Mesenchymal stem cell (in vitro differentiated cells and primary cell): ENCODE measurements around the gene TMEFF2.

Source experiments
- DNase-seq: peaks from one replicate; pipeline ENCODE4 v3.0.0-alpha.2; 2013
- H2AFZ ChIP-seq: one replicate; pipeline ENCODE4 v1.6.1; 2013; ENCODE audit warnings: low read depth, mild to moderate bottlenecking, control low read depth, inconsistent platforms, low read length, moderate library complexity
- H2AK5ac ChIP-seq: 2 replicates; pipeline ENCODE4 v1.6.1; 2013; ENCODE audit warnings: low read length, moderate library complexity, mild to moderate bottlenecking, inconsistent platforms; ENCODE audit not compliant: severe bottlenecking
- H2BK120ac ChIP-seq: one replicate; pipeline ENCODE4 v1.6.1; 2013; ENCODE audit warnings: low read depth, mild to moderate bottlenecking, inconsistent platforms, low read length, moderate library complexity
- H2BK12ac ChIP-seq, 2 experiments: one replicate each; pipeline ENCODE4 v1.6.1; 2013; ENCODE audit warnings: inconsistent platforms in 2 of 2, low read length in 2 of 2, mild to moderate bottlenecking in 2 of 2, moderate library complexity in 2 of 2, control low read depth in 1 of 2
- H2BK15ac ChIP-seq: one replicate; pipeline ENCODE4 v1.6.1; 2013; ENCODE audit warnings: mild to moderate bottlenecking, low read depth, inconsistent platforms; ENCODE audit not compliant: poor library complexity, severe bottlenecking
- H2BK5ac ChIP-seq: 2 replicates; pipeline ENCODE4 v1.6.1; 2013; ENCODE audit warnings: low read depth, mild to moderate bottlenecking, low read length, control low read depth, inconsistent platforms; ENCODE audit not compliant: poor library complexity, severe bottlenecking
- H3K14ac ChIP-seq, 2 experiments: one replicate each; pipeline ENCODE4 v1.6.1; 2013; ENCODE audit warnings: inconsistent platforms in 2 of 2, low read length in 2 of 2, control low read depth in 1 of 2, mild to moderate bottlenecking in 1 of 2, moderate library complexity in 1 of 2
- H3K18ac ChIP-seq, 2 experiments: one replicate each; pipeline ENCODE4 v1.6.1; 2013; ENCODE audit warnings: inconsistent platforms in 2 of 2, low read length in 2 of 2, control low read depth in 1 of 2, low read depth in 1 of 2, mild to moderate bottlenecking in 1 of 2
- H3K23ac ChIP-seq, 2 experiments: one replicate each; pipeline ENCODE4 v1.6.1; 2013; ENCODE audit warnings: inconsistent platforms in 2 of 2, low read length in 2 of 2, mild to moderate bottlenecking in 2 of 2, moderate library complexity in 2 of 2, control low read depth in 1 of 2
- H3K27ac ChIP-seq: 2 replicates; pipeline ENCODE4 v1.5.1; 2013; ENCODE audit warnings: mild to moderate bottlenecking, moderate library complexity, low read length, control low read depth, inconsistent platforms; ENCODE audit not compliant: poor library complexity, severe bottlenecking
- H3K27me3 ChIP-seq, 2 experiments: 2 replicates each; pipeline versions ENCODE4 v1.6.1 to v1.7.0; 2013; ENCODE audit warnings: low read length in 2 of 2, mild to moderate bottlenecking in 2 of 2, moderate library complexity in 2 of 2, control low read depth in 1 of 2, inconsistent platforms in 1 of 2; ENCODE audit not compliant: control insufficient read depth in 1 of 2, insufficient read depth in 1 of 2
- H3K36me3 ChIP-seq, 2 experiments: 2 replicates each; pipeline versions ENCODE4 v1.6.1 to v1.7.0; 2013; ENCODE audit warnings: low read length in 2 of 2, control low read depth in 1 of 2, inconsistent platforms in 1 of 2, low read depth in 1 of 2, mild to moderate bottlenecking in 1 of 2; ENCODE audit not compliant: insufficient read depth in 2 of 2, control insufficient read depth in 1 of 2
- H3K4ac ChIP-seq, 2 experiments: one replicate each; pipeline ENCODE4 v1.6.1; 2013; ENCODE audit warnings: inconsistent platforms in 2 of 2, low read length in 2 of 2, mild to moderate bottlenecking in 2 of 2, moderate library complexity in 2 of 2, control low read depth in 1 of 2, low read depth in 1 of 2
- H3K4me1 ChIP-seq: 2 replicates; pipeline ENCODE4 v1.6.1; 2013; ENCODE audit warnings: low read depth, low read length, control low read depth; ENCODE audit not compliant: control insufficient read depth, insufficient read depth
- H3K4me2 ChIP-seq: 2 replicates; pipeline ENCODE4 v1.6.1; 2013; ENCODE audit warnings: low read length, mild to moderate bottlenecking, inconsistent platforms; ENCODE audit not compliant: poor library complexity, severe bottlenecking
- H3K4me3 ChIP-seq, 2 experiments: 2 replicates each; pipeline versions ENCODE4 v1.5.1 to v1.7.0; 2013; ENCODE audit warnings: low read length in 2 of 2, mild to moderate bottlenecking in 2 of 2, control low read depth in 1 of 2, low read depth in 1 of 2; ENCODE audit not compliant: insufficient read depth in 1 of 2
- H3K79me1 ChIP-seq: replicated peaks from 2 replicates; pipeline ENCODE4 v1.6.1; 2013; ENCODE audit warnings: mild to moderate bottlenecking, control low read depth, low read length, inconsistent platforms; ENCODE audit not compliant: poor library complexity, severe bottlenecking
- H3K9ac ChIP-seq: 2 replicates; pipeline ENCODE4 v1.7.0; 2013; ENCODE audit warnings: mild to moderate bottlenecking, low read length, moderate library complexity
- H3K9me3 ChIP-seq: 2 replicates; pipeline ENCODE4 v1.7.0; 2013; ENCODE audit warnings: mild to moderate bottlenecking, low read length; ENCODE audit not compliant: control insufficient read depth
- H4K8ac ChIP-seq: one replicate; pipeline ENCODE4 v1.6.1; 2013; ENCODE audit warnings: inconsistent platforms, mild to moderate bottlenecking, low read length, moderate library complexity
- H4K91ac ChIP-seq: one replicate; pipeline ENCODE4 v1.6.1; 2013; ENCODE audit warnings: mild to moderate bottlenecking, low read length, inconsistent platforms
- WGBS: methylation state at CpG from one replicate; pipeline ENCODE4 v1.1.7; 2013; ENCODE audit warnings: mixed read lengths; 5-methylcytosine and 5-hydroxymethylcytosine counted together

TMEFF2 gene

DNA sequence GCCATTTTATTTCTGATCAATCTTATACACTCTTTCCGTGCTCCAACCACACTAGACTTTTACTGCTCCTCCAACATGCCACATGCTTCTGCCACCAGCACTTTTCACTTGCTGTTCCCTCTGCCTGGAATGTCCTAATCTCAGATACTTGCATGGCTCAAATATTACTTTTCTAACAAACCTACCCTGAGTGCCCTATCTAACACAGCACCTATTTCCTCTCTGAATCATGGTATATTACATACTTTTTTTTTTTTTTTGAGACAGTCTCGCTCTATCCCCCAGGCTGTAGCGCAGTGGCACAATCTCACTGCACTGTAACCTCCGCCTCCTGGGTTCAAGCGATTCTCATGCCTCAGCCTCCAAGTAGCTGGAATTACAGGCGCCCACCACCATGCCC is 181.5 kb downstream of the TMEFF2 start:
- Histone ChIP-seq H3K27ac (no peak overlapping the region), H2BK120ac (no peak overlapping the region), H2BK5ac (no peak overlapping the region)

DNA sequence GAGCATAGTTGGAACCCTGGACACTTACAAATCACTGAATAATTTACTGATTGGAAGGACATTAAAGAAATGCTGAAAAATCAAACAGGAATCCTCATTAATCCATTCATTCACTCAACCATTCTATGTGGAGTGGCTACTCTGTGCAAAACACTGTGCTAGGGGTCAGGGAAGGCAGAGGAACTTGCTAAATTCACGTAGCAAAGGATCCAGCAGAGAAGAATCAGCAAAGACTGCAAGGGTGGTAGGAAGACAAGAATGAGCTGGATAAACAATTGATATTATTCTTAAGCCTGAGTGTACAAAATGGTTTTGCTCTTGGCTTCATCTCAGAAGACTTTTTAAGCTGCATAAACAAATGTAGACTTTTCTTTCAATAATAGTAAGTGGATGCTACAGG is 183.5 kb downstream of the TMEFF2 start:
- Histone ChIP-seq H3K4ac (no peak overlapping the region), H3K14ac (no peak overlapping the region), H3K27ac (no peak overlapping the region), H2BK12ac (no peak overlapping the region), H2AK5ac (no peak overlapping the region), H2AFZ (no peak overlapping the region), H4K8ac (no peak overlapping the region), H3K4me2 (no peak overlapping the region), H3K9ac (no peak overlapping the region), H2BK120ac (no peak overlapping the region), H3K18ac (no peak overlapping the region), H3K79me1 (no peaks in the 10 kb centered on the region), H3K36me3 (no peaks in the 10 kb centered on the region), H3K9me3 (no peaks in the 10 kb centered on the region), H3K4me1 (no peaks in the 10 kb centered on the region), H2BK5ac (no peak overlapping the region), H4K91ac (no peak overlapping the region), H2BK15ac (no peak overlapping the region), H3K4me3 (no peak overlapping the region), H3K27me3 (no peaks in the 10 kb centered on the region), H3K23ac (no peak overlapping the region)
- WGBS = 57% methylated on average over 1 of the region's 1 CpG
- DNase-seq = peak; percentile 20

More for the DNA sequence above, 181.5 kb downstream of the TMEFF2 start:
- H2BK12ac ChIP-seq = peak overlapping the region in 1 of 2 experiments; percentile 77
- H2AFZ ChIP-seq = no peak overlapping the region
- H3K18ac ChIP-seq = peak overlapping the region in 1 of 2 experiments; percentile 21
- WGBS = 99% methylated on average over 6 of the region's 6 CpGs
- H3K4me1 ChIP-seq = no peaks in the 10 kb centered on the region
- H2BK15ac ChIP-seq = no peak overlapping the region
- DNase-seq = no peak
- H3K4me3 ChIP-seq = no peak overlapping the region
- no peaks in the 10 kb centered on the region for H3K27me3 ChIP-seq
- H2AK5ac ChIP-seq = no peak overlapping the region
- H4K91ac ChIP-seq = no peak overlapping the region
- no peak overlapping the region for H3K23ac ChIP-seq
- H3K36me3 ChIP-seq = no peaks in the 10 kb centered on the region
- H3K9me3 ChIP-seq = no peaks in the 10 kb centered on the region
- H3K4me2 ChIP-seq = no peak overlapping the region
- no peak overlapping the region for H3K14ac ChIP-seq
- no peak overlapping the region for H3K4ac ChIP-seq
- H3K79me1 ChIP-seq = no peaks in the 10 kb centered on the region
- H3K9ac ChIP-seq = no peak overlapping the region
- H4K8ac ChIP-seq = no peak overlapping the region

DNA sequence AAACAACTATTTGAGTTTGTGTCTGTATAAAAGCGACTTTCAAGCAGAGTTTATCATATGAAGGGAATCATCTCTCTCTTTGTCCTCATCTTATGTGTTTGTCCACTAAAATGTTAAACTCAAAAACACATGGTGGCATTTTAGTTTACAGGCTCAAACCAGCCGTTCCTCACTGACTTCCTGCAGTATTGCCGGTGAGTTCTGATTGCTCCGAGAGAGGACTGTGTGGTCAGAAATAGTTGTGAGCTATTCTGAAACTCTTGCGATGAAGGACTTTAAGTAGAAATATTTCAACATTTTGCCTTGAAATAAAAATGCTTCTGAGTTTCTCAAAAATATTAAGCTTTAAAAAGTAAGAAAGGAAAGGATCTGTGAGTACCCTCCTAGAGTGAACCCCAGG is 184.7 kb downstream of the TMEFF2 start:
- no peak overlapping the region for H3K23ac ChIP-seq
- H3K27me3 ChIP-seq = no peaks in the 10 kb centered on the region
- no peak overlapping the region for H3K4me2 ChIP-seq
- H3K4me1 ChIP-seq = no peaks in the 10 kb centered on the region
- no peak overlapping the region for H3K14ac ChIP-seq
- H2BK120ac ChIP-seq = no peak overlapping the region
- H2AK5ac ChIP-seq = no peak overlapping the region
- no peak overlapping the region for H2BK12ac ChIP-seq
- WGBS = 35% methylated on average over 2 of the region's 5 CpGs
- H3K36me3 ChIP-seq = no peaks in the 10 kb centered on the region
- no peak overlapping the region for H4K8ac ChIP-seq
- DNase-seq = peak; percentile 39
- no peak overlapping the region for H2BK5ac ChIP-seq
- H2BK15ac ChIP-seq = no peak overlapping the region
- H3K79me1 ChIP-seq = no peaks in the 10 kb centered on the region
- no peak overlapping the region for H3K27ac ChIP-seq
- no peak overlapping the region for H3K4me3 ChIP-seq
- no peak overlapping the region for H3K18ac ChIP-seq
- H3K9ac ChIP-seq = no peak overlapping the region
- H3K9me3 ChIP-seq = no peaks in the 10 kb centered on the region
- H4K91ac ChIP-seq = no peak overlapping the region
- no peak overlapping the region for H3K4ac ChIP-seq
- no peak overlapping the region for H2AFZ ChIP-seq

DNA sequence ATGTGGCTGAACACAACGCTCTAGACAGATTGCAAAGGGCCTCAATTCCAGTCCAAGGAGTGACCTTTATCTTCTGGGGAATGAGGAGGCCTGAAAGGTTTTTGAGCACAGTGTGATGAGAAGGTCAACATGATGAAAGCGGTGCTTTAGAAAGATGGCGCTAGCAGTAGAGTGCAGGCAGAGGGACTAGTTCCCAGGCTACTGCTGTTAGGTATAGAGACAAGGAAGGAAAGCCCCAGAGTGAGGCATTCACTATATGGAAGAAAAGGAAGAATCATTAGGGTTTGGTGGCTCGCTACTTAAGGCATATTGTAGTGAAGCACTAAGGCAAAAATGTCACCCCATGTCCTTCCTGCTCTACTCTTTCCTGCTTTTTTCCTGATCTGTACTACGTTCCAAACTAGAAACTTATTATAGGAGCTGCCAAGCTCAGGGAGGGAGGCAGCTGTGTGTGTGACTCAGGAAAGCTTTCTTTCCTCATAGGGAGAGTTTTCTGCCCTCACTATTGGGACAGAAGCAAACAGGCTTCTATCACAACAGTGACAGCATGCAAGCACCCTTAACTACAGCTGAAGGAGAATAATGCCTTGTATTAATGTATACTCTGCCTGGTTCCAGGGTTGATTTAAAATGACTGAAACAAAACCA is 187.0 kb downstream of the TMEFF2 start:
- Histone ChIP-seq H3K9me3 (no peaks in the 10 kb centered on the region), H3K27ac (no peak overlapping the region), H3K4me3 (no peak overlapping the region), H3K4me1 (no peaks in the 10 kb centered on the region), H4K8ac (peak overlapping the region; percentile 75), H2AK5ac (no peak overlapping the region), H3K79me1 (no peaks in the 10 kb centered on the region), H2AFZ (peak overlapping the region; percentile 56), H4K91ac (peak overlapping the region; percentile 50), H3K36me3 (no peaks in the 10 kb centered on the region), H2BK12ac (peak overlapping the region; percentile 1 to 72), H2BK120ac (no peak overlapping the region), H3K9ac (no peak overlapping the region), H3K4me2 (no peak overlapping the region), H2BK5ac (no peak overlapping the region), H3K4ac (peak overlapping the region; percentile 10 to 46), H3K23ac (peak overlapping the region in 1 of 2 experiments; percentile 60), H3K18ac (peak overlapping the region; percentile 50 to 70), H3K14ac (peak overlapping the region in 1 of 2 experiments; percentile 53), H3K27me3 (no peaks in the 10 kb centered on the region), H2BK15ac (peak overlapping the region; percentile 80)
- peak; percentile 65 for DNase-seq
- WGBS = 97% methylated on average over 4 of the region's 5 CpGs
